ENCODE measurements around the gene HPCA. TPM values are rescaled to one million over a fixed set of nuclear protein-coding genes. Genes with fewer than 3 reads are reported as not detected.

The HPCA gene
- total and polyA plus RNA-seq, 3 experiments from 2014 or later = not detected

DNA sequence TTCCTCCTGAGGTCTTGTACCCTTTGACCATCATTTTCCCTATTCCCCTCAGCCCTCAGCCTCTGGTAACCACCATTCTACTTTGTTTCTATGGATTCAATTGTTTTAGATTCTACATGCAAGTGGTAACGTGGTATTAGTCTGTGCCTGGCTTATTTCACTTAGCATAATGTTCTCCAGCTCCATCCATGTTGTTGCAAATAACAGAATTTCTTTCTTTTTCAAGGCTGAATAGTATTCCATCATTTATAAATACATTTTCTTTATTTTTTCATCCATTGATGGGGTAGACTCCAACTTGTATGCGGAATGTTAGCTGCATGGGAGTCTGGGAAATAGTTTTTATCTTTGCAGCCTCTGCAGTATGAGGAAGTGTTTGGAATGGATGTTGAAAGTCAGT is 41.1 kb downstream of the HPCA start:
- no peak overlapping the region for H3K27ac ChIP-seq (ENCODE audit: low read depth, low read length)
- DNase-seq = no peak
- H3K36me3 Mint-ChIP-seq = peaks cover 0 to 4% (median 2%) of the 10 kb centered on the region in 3 donors
- peaks cover 27% of the 10 kb centered on the region for H3K27me3 ChIP-seq (ENCODE audit: insufficient read depth, low read length, poor library complexity, severe bottlenecking)
- H3K4me1 Mint-ChIP-seq = peaks cover 15 to 24% (median 15%) of the 10 kb centered on the region in 3 donors
- no peak overlapping the region for H3K4me3 Mint-ChIP-seq
- no peaks in the 10 kb centered on the region for H3K9me3 ChIP-seq (ENCODE audit: low read length)
- H3K4me3 ChIP-seq (ENCODE audit: low read length) = no peak overlapping the region
- no peaks in the 10 kb centered on the region for H3K9me3 Mint-ChIP-seq
- ChIA-PET CTCF (interaction anchor here (2.8 kb wide), 1 partner anchor 129 kb away, joined by 9 read pairs; no protein-coding TSS in a partner anchor), POLR2A (no interaction called here)
- H3K27me3 Mint-ChIP-seq = peaks cover 40 to 46% of the 10 kb centered on the region in 2 donors
- no peaks in the 10 kb centered on the region for H3K36me3 ChIP-seq (ENCODE audit: insufficient read depth, low read length)
- H3K27ac Mint-ChIP-seq = no peak overlapping the region
- peaks cover 17% of the 10 kb centered on the region for H3K4me1 ChIP-seq (ENCODE audit: insufficient read depth, low read length)

DNA sequence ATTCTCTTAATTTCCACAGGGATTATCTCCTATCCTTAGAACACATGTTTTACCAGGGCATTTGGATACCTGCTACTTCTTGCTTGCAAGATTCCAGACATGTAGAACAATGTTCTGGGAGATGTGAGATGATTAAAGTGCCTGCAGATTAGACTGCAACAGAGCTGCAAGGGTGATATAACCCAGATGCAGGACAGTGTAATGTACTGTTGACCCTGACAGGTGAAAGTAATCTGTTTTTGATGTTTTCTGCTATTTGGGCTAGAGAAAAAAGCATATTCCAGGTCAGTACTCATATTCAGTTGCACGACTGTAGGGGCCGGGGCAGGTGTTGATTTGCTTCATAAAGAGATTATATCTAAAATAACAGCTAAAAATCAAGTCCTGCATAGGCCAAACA is 42.0 kb downstream of the HPCA start:
- Histone ChIP-seq H3K4me3 (ENCODE audit: low read length) (no peak overlapping the region), H3K27me3 (ENCODE audit: insufficient read depth, low read length, poor library complexity, severe bottlenecking) (peaks cover 23% of the 10 kb centered on the region), H3K36me3 (ENCODE audit: insufficient read depth, low read length) (no peaks in the 10 kb centered on the region), H3K27ac (ENCODE audit: low read depth, low read length) (no peak overlapping the region), H3K4me1 (ENCODE audit: insufficient read depth, low read length) (peaks cover 17% of the 10 kb centered on the region), H3K9me3 (ENCODE audit: low read length) (no peaks in the 10 kb centered on the region)
- no peak for DNase-seq
- ChIA-PET CTCF (interaction anchor here (0.9 to 2.8 kb wide), 2 partner anchors 126 to 128 kb away, joined by 3 to 9 read pairs; no protein-coding TSS in a partner anchor), POLR2A (no interaction called here)
- no peak overlapping the region for H3K27ac Mint-ChIP-seq
- H3K9me3 Mint-ChIP-seq = no peaks in the 10 kb centered on the region
- H3K4me3 Mint-ChIP-seq = no peak overlapping the region
- H3K4me1 Mint-ChIP-seq = peaks cover 15 to 24% (median 15%) of the 10 kb centered on the region in 3 donors
- peaks cover 0 to 4% (median 2%) of the 10 kb centered on the region in 3 donors for H3K36me3 Mint-ChIP-seq
- peaks cover 33 to 37% of the 10 kb centered on the region in 2 donors for H3K27me3 Mint-ChIP-seq

DNA sequence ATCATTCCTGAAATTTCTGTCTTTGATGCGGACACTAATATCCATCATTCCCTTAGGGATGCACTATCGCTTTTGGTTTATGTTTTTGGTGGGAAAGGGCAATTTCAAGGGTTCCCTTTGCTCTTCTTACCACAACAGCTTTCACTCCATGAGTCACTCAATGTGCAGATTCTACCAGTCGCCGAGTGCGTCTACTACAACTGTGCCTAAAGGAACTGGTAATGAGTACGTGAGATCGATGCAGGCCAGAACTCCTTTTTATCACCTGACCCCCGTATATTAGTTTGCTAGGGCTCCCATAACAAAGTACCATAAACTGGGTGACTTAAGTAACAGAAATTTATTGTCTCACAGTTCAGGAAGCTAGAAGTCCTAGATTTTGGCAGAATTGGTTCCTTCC is 42.4 kb downstream of the HPCA start:
- ChIA-PET POLR2A (interaction anchor here (0.6 kb wide), 1 partner anchor 526 kb away, joined by 3 read pairs; no protein-coding TSS in a partner anchor), CTCF (interaction anchor here (0.9 to 2.8 kb wide), 2 partner anchors 126 to 127 kb away, joined by 3 to 9 read pairs; no protein-coding TSS in a partner anchor)

DNA sequence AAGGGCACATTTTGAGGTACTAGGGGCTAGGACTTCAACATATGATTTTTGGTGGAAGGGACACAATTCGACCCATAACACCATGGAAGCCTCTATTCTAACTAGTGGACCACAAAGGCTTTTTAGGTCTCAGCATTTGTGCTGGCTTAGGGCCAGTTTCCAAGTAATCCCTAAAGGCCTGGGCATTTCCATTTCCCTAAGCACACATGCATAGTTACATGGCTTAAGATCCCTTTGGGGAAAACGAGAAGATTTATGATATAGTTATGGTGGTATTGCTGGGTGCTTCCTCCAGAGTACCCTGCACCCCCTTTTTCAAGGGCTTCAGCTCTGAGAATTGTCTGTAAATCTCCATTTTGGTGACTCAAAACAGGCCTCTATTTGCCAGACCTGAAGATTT is 43.1 kb downstream of the HPCA start:
- no peak for DNase-seq
- POLR2A ChIA-PET = interaction anchor here (0.6 kb wide), 1 partner anchor 527 kb away, joined by 3 read pairs; no protein-coding TSS in a partner anchor
- H3K9me3 Mint-ChIP-seq = no peaks in the 10 kb centered on the region
- no peak overlapping the region for H3K4me3 Mint-ChIP-seq
- peaks cover 0 to 2% (median 2%) of the 10 kb centered on the region in 3 donors for H3K36me3 Mint-ChIP-seq
- Histone ChIP-seq H3K27me3 (ENCODE audit: insufficient read depth, low read length, poor library complexity, severe bottlenecking) (peaks cover 13% of the 10 kb centered on the region), H3K4me1 (ENCODE audit: insufficient read depth, low read length) (peaks cover 16% of the 10 kb centered on the region), H3K9me3 (ENCODE audit: low read length) (no peaks in the 10 kb centered on the region), H3K4me3 (ENCODE audit: low read length) (no peak overlapping the region), H3K36me3 (ENCODE audit: insufficient read depth, low read length) (no peaks in the 10 kb centered on the region), H3K27ac (ENCODE audit: low read depth, low read length) (no peak overlapping the region)
- H3K4me1 Mint-ChIP-seq = peaks cover 9 to 21% (median 12%) of the 10 kb centered on the region in 3 donors
- CTCF ChIA-PET = interaction anchor here (2.8 kb wide), 1 partner anchor 127 kb away, joined by 9 read pairs; no protein-coding TSS in a partner anchor
- H3K27ac Mint-ChIP-seq = no peak overlapping the region
- H3K27me3 Mint-ChIP-seq = peaks cover 22 to 26% of the 10 kb centered on the region in 2 donors

More for the DNA sequence above, 42.4 kb downstream of the HPCA start:
- Histone ChIP-seq H3K4me1 (ENCODE audit: insufficient read depth, low read length) (peaks cover 17% of the 10 kb centered on the region), H3K4me3 (ENCODE audit: low read length) (no peak overlapping the region), H3K27ac (ENCODE audit: low read depth, low read length) (no peak overlapping the region), H3K9me3 (ENCODE audit: low read length) (no peaks in the 10 kb centered on the region), H3K36me3 (ENCODE audit: insufficient read depth, low read length) (no peaks in the 10 kb centered on the region), H3K27me3 (ENCODE audit: insufficient read depth, low read length, poor library complexity, severe bottlenecking) (peaks cover 20% of the 10 kb centered on the region)
- peak overlapping the region in 1 of 8 donors; percentile 1 for H3K27ac Mint-ChIP-seq
- no peaks in the 10 kb centered on the region for H3K9me3 Mint-ChIP-seq
- DNase-seq = no peak
- H3K4me3 Mint-ChIP-seq = no peak overlapping the region
- peaks cover 29 to 33% of the 10 kb centered on the region in 2 donors for H3K27me3 Mint-ChIP-seq
- peaks cover 12 to 25% (median 15%) of the 10 kb centered on the region in 3 donors for H3K4me1 Mint-ChIP-seq
- peaks cover under 1 to 2% (median 2%) of the 10 kb centered on the region in 3 donors for H3K36me3 Mint-ChIP-seq

DNA sequence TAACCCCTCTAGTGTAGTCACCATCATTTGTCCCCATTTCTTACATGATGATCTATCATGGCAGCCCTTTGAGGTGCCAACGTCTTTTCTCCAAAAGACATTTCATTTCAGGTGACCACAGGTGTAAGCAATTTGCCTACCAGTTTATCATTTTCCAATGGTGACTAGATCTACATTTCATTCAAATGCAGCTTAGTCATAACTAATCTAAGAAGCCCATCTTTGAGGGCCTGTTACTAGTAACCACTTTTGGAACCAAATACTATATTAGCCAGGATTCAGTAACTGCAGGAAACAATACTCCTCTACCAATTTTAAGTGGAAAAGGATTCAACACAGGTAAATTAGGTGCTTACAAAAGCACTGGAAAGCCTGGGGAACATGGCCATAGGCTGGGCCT is 45.5 kb downstream of the HPCA start:
- CTCF ChIA-PET = interaction anchor here (1.0 to 2.6 kb wide), 6 partner anchors 10 to 195 kb away, joined by 3 to 12 read pairs (median 5); no protein-coding TSS in a partner anchor
- H3K9me3 Mint-ChIP-seq = no peaks in the 10 kb centered on the region
- H3K9me3 ChIP-seq (ENCODE audit: low read length) = no peaks in the 10 kb centered on the region
- no peak for DNase-seq
- peaks cover 0 to 17% (median 5%) of the 10 kb centered on the region in 3 donors for H3K36me3 Mint-ChIP-seq
- peaks cover 0 to 4% (median 0%) of the 10 kb centered on the region in 3 donors for H3K4me1 Mint-ChIP-seq
- H3K4me3 Mint-ChIP-seq = no peak overlapping the region
- peaks cover 4 to 6% of the 10 kb centered on the region in 2 donors for H3K27me3 Mint-ChIP-seq
- H3K27ac Mint-ChIP-seq = no peak overlapping the region
- H3K4me3 ChIP-seq (ENCODE audit: low read length) = no peak overlapping the region
- no peak overlapping the region for H3K27ac ChIP-seq (ENCODE audit: low read depth, low read length)
- POLR2A ChIA-PET = no interaction called here
- peaks cover 2% of the 10 kb centered on the region for H3K36me3 ChIP-seq (ENCODE audit: insufficient read depth, low read length)
- no peaks in the 10 kb centered on the region for H3K4me1 ChIP-seq (ENCODE audit: insufficient read depth, low read length)
- H3K27me3 ChIP-seq (ENCODE audit: insufficient read depth, low read length, poor library complexity, severe bottlenecking) = no peaks in the 10 kb centered on the region

DNA sequence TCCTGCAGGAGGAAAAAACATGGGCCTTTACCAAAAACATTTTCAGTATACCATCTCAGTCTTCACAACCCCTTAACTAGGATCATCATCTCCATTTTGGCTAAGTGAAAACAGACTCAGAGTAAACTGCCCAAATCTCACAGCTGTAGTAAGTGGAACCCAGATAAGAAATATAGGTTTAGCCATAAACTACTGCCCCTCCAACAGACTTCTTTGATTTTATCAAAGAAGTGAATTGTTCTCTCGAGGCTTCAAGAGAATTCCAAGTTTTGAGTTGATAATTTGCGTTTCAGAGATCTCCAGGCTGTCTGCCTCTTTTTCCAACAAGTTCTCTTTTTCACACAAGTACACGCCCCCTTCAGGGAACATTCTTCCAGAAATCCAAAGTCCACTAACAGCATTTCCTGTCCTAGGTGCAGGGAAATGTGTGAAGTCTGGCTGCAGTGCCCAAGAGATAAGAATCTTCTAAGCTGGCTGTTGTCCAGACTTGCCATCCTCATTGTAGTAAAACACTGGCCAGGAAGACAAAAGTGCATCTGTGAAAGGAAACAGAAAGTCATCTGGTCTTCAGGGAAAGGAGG is 47.5 kb downstream of the HPCA start:
- DNase-seq = no peak
- no peak overlapping the region for H3K27ac ChIP-seq (ENCODE audit: low read depth, low read length)
- Mint-ChIP-seq H3K27ac (peak overlapping the region in 5 of 8 donors; percentile 24 to 57 (median 37)), H3K36me3 (peaks cover 3 to 38% (median 10%) of the 10 kb centered on the region in 3 donors), H3K27me3 (no peaks in the 10 kb centered on the region), H3K4me3 (peak overlapping the region in 1 of 7 donors; percentile 56), H3K9me3 (no peaks in the 10 kb centered on the region), H3K4me1 (peaks cover 0 to 4% (median 0%) of the 10 kb centered on the region in 3 donors)
- no peaks in the 10 kb centered on the region for H3K9me3 ChIP-seq (ENCODE audit: low read length)
- no peaks in the 10 kb centered on the region for H3K27me3 ChIP-seq (ENCODE audit: insufficient read depth, low read length, poor library complexity, severe bottlenecking)
- no peak overlapping the region for H3K4me3 ChIP-seq (ENCODE audit: low read length)
- no peaks in the 10 kb centered on the region for H3K4me1 ChIP-seq (ENCODE audit: insufficient read depth, low read length)
- ChIA-PET POLR2A (no interaction called here), CTCF (interaction anchor here (0.6 to 4.4 kb wide), 15 partner anchors 10 to 153 kb away, joined by 3 to 16 read pairs (median 4); partner anchors contain the start of gene AZIN2)
- H3K36me3 ChIP-seq (ENCODE audit: insufficient read depth, low read length) = peaks cover 10% of the 10 kb centered on the region

DNA sequence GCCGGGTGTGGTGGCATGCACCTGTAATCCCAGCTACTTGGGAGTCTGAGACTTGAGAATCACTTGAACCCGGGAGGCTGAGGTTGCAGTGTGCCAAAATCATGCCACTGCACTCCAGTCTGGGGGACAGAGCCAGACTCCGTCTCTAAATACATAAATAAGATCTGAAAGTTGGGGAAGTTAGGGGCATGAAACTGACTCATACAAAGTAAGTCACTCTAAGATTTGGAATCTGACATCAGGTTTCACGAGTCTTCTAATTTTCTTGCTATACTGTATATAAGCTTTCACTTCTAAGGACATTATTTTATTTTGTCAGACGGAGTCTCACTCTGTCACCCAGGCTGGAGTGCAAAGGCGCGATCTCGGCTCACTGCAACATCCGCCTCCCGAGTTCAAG is 48.2 kb downstream of the HPCA start:
- Histone ChIP-seq H3K27ac (ENCODE audit: low read depth, low read length) (no peak overlapping the region), H3K4me1 (ENCODE audit: insufficient read depth, low read length) (no peaks in the 10 kb centered on the region), H3K36me3 (ENCODE audit: insufficient read depth, low read length) (peaks cover 10% of the 10 kb centered on the region), H3K27me3 (ENCODE audit: insufficient read depth, low read length, poor library complexity, severe bottlenecking) (no peaks in the 10 kb centered on the region), H3K4me3 (ENCODE audit: low read length) (no peak overlapping the region), H3K9me3 (ENCODE audit: low read length) (no peaks in the 10 kb centered on the region)
- Mint-ChIP-seq H3K4me1 (peaks cover 0 to 4% (median 0%) of the 10 kb centered on the region in 3 donors), H3K27ac (no peak overlapping the region), H3K36me3 (peaks cover 4 to 43% (median 11%) of the 10 kb centered on the region in 3 donors), H3K27me3 (no peaks in the 10 kb centered on the region), H3K4me3 (no peak overlapping the region), H3K9me3 (no peaks in the 10 kb centered on the region)
- ChIA-PET POLR2A (no interaction called here), CTCF (interaction anchor here (0.6 to 4.4 kb wide), 8 partner anchors 11 to 152 kb away, joined by 3 to 16 read pairs (median 4); no protein-coding TSS in a partner anchor)
- no peak for DNase-seq

DNA sequence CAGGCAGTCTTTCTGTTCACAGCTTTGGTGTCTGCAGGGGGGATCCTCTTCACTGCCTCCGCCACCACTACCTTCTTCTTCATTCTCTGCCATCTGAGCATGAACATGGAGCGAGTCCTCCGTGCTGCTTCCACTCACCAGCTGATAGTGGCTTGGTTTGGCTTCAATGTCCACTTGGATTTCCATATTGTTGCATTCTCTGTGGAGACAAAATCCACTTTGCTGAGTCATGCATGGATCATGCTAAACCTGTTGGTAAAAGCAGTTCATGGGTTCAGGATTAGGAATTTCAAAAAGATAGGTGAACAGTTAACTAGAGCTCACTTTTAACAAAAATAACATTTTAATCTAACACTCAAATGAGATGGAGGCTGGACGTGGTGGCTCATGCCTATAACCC is 50.8 kb downstream of the HPCA start:
- Histone ChIP-seq H3K9me3 (ENCODE audit: low read length) (no peaks in the 10 kb centered on the region), H3K27ac (ENCODE audit: low read depth, low read length) (no peak overlapping the region), H3K4me1 (ENCODE audit: insufficient read depth, low read length) (no peaks in the 10 kb centered on the region), H3K36me3 (ENCODE audit: insufficient read depth, low read length) (peaks cover 24% of the 10 kb centered on the region), H3K27me3 (ENCODE audit: insufficient read depth, low read length, poor library complexity, severe bottlenecking) (no peaks in the 10 kb centered on the region), H3K4me3 (ENCODE audit: low read length) (no peak overlapping the region)
- ChIA-PET POLR2A (no interaction called here), CTCF (interaction anchor here (1.2 to 1.7 kb wide), 3 partner anchors 9 to 190 kb away, joined by 4 to 5 read pairs (median 5); no protein-coding TSS in a partner anchor)
- Mint-ChIP-seq H3K4me1 (peaks cover 0 to 4% (median 0%) of the 10 kb centered on the region in 3 donors), H3K27ac (peak overlapping the region in 2 of 8 donors; percentile 8 to 36), H3K4me3 (no peak overlapping the region), H3K27me3 (no peaks in the 10 kb centered on the region), H3K9me3 (no peaks in the 10 kb centered on the region), H3K36me3 (peaks cover 4 to 65% (median 11%) of the 10 kb centered on the region in 3 donors)
- no peak for DNase-seq

Data from CD8-positive, alpha-beta memory T cell (primary cell).